ENCODE data around the gene EXOSC7.

EXOSC7 gene

GRCh38 chr3:44992555-44993470 is 16.8 kb downstream of the EXOSC7 start:
- H3K4me3 ChIP-seq (ENCODE audit: low read depth, low read length): no peak overlapping the region

GRCh38 chr3:44993471-44994205 is 17.6 kb downstream of the EXOSC7 start:
- H3K4me3 ChIP-seq (ENCODE audit: low read depth, low read length): no peak overlapping the region

- H3K4me3 ChIP-seq (ENCODE audit: low read depth, low read length): no peak overlapping the region
Observed at GRCh38 chr3:44995142-44995770, 19.2 kb downstream of the EXOSC7 start.

- no peak overlapping the region for H3K4me3 ChIP-seq (ENCODE audit: low read depth, low read length)
Observed at GRCh38 chr3:44996556-44996969, 20.5 kb downstream of the EXOSC7 start.

- no peak overlapping the region for H3K4me3 ChIP-seq (ENCODE audit: low read depth, low read length)
Observed at GRCh38 chr3:44999782-45000181, 23.7 kb downstream of the EXOSC7 start.

GRCh38 chr3:45000823-45001222 is 24.8 kb downstream of the EXOSC7 start:
- H3K4me3 ChIP-seq (ENCODE audit: low read depth, low read length): no peak overlapping the region

- H3K4me3 ChIP-seq (ENCODE audit: low read depth, low read length): no peak overlapping the region
Observed at GRCh38 chr3:45001738-45002137, 25.7 kb downstream of the EXOSC7 start.

GRCh38 chr3:45002139-45002660 is 26.2 kb downstream of the EXOSC7 start:
- no peak overlapping the region for H3K4me3 ChIP-seq (ENCODE audit: low read depth, low read length)

GRCh38 chr3:45002720-45003119 is 26.7 kb downstream of the EXOSC7 start:
- H3K4me3 ChIP-seq (ENCODE audit: low read depth, low read length): no peak overlapping the region

GRCh38 chr3:45003406-45003805 is 27.4 kb downstream of the EXOSC7 start:
- no peak overlapping the region for H3K4me3 ChIP-seq (ENCODE audit: low read depth, low read length)

- no peak overlapping the region for H3K4me3 ChIP-seq (ENCODE audit: low read depth, low read length)
Observed at GRCh38 chr3:45003859-45004258, 27.8 kb downstream of the EXOSC7 start.

GRCh38 chr3:45007091-45007490 is 31.0 kb downstream of the EXOSC7 start:
- H3K4me3 ChIP-seq (ENCODE audit: low read depth, low read length): no peak overlapping the region

- no peak overlapping the region for H3K4me3 ChIP-seq (ENCODE audit: low read depth, low read length)
Observed at GRCh38 chr3:45008117-45008516, 32.1 kb downstream of the EXOSC7 start.

- no peak overlapping the region for H3K4me3 ChIP-seq (ENCODE audit: low read depth, low read length)
Observed at GRCh38 chr3:45009868-45010267, 33.8 kb downstream of the EXOSC7 start.

GRCh38 chr3:45010811-45011333 is 34.8 kb downstream of the EXOSC7 start:
- no peak overlapping the region for H3K4me3 ChIP-seq (ENCODE audit: low read depth, low read length)

GRCh38 chr3:45011756-45012508 is 35.9 kb downstream of the EXOSC7 start:
- H3K4me3 ChIP-seq (ENCODE audit: low read depth, low read length): no peak overlapping the region

GRCh38 chr3:45012577-45012976 is 36.5 kb downstream of the EXOSC7 start:
- H3K4me3 ChIP-seq (ENCODE audit: low read depth, low read length): no peak overlapping the region

- H3K4me3 ChIP-seq (ENCODE audit: low read depth, low read length): no peak overlapping the region
Observed at GRCh38 chr3:45016916-45017315, 40.9 kb downstream of the EXOSC7 start.

GRCh38 chr3:45017821-45018220 is 41.8 kb downstream of the EXOSC7 start:
- no peak overlapping the region for H3K4me3 ChIP-seq (ENCODE audit: low read depth, low read length)

- no peak overlapping the region for H3K4me3 ChIP-seq (ENCODE audit: low read depth, low read length)
Observed at GRCh38 chr3:45020534-45020933, 44.5 kb downstream of the EXOSC7 start.

All from iPS-11a (cell line).